Fibroblast of lung (primary cell): ENCODE measurements around the gene COLQ.

Experiments
- CTCF ChIP-seq, 2 donors: IDR thresholded peaks in 1 of 2; conservative IDR thresholded peaks in 1 of 2; 1 replicate in 1 of 2; 2 replicates in 1 of 2; pipeline ENCODE4 v1.5.1; 2011 to 2012; ENCODE audit warnings: low read length in 2 of 2, control low read depth in 1 of 2, inconsistent platforms in 1 of 2, low read depth in 1 of 2, mild to moderate bottlenecking in 1 of 2
- EZH2 ChIP-seq: IDR thresholded peaks from 2 replicates; pipeline ENCODE4 v1.5.1; 2012; ENCODE audit warnings: low read length, control low read depth, mild to moderate bottlenecking; ENCODE audit errors: missing control alignments

GRCh38 chr3:15440891-15441290 is 80.6 kb downstream of the COLQ start:
- no peak for TF ChIP-seq CTCF (conservative IDR thresholded peaks at IDR 0.05 in 1 of 2, IDR thresholded peaks at IDR 0.05 in 1 of 2; ENCODE audit: low read depth in 1 of 2, low read length in 2 of 2)
- TF ChIP-seq EZH2, result no peak
